Measurements from ENCODE around the gene CCSER1.
A peak's percentile ranks its signal among the peaks of the same experiment; 100 is the strongest.
"Not testable (repeated sequence)": the region's sequence is repeated elsewhere in the genome, so short reads cannot be mapped to it uniquely, and the experiment has no call there.

Gene CCSER1

DNA sequence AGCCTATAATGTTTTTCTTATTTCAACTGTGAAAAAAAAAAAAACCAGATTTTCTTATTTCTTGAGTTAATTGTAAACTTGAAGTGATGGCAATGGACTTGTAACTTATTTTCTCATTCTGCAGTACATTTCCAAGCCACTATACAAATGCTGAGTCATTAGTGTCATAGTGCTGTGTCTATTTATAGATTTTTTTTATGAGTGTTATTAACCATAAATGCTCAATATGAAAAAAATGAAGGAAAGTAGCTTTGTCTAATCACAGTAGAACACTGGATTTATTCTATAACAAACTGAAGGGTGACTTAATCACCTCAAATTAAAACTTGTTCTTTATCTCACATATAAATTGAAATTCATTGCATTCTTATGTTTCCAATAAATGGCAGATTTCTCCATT lies 718.6 kb downstream of the CCSER1 start:
- DNase-seq, result peak; percentile 32

- no peak for DNase-seq
Observed at GRCh38 chr4:90852237-90852636, 725.0 kb downstream of the CCSER1 start.

- DNase-seq, result no peak
Observed at GRCh38 chr4:90855111-90855510, 727.9 kb downstream of the CCSER1 start.

- DNase-seq, result no peak
Observed at GRCh38 chr4:90857081-90857820, 730.1 kb downstream of the CCSER1 start.

GRCh38 chr4:90875791-90876190 lies 748.6 kb downstream of the CCSER1 start:
- no peak for DNase-seq

- no peak for DNase-seq
Observed at GRCh38 chr4:90876296-90876695, 749.1 kb downstream of the CCSER1 start.

DNA sequence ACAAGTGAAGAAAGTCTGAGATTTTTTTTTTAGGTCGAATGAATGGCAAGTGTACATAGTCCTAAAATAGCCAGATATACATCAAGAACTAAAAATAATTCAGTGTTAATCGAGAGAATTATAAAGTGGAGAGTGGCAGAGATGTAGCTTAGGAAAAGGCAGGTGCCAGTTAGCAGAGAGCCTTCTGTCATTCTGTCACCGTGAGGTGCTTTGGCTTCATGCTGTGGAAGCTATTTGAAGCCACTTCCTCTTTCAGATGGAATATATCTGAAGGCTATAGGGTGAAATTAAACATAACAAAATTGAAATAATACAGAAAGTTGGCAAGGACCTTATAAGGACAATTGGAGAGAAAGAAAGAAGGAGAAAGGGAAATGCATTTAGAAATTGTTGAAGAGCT lies 756.3 kb downstream of the CCSER1 start:
- DNase-seq, result peak; percentile 9

- DNase-seq, result no peak
Observed at GRCh38 chr4:90888571-90888970, 761.4 kb downstream of the CCSER1 start.

DNA sequence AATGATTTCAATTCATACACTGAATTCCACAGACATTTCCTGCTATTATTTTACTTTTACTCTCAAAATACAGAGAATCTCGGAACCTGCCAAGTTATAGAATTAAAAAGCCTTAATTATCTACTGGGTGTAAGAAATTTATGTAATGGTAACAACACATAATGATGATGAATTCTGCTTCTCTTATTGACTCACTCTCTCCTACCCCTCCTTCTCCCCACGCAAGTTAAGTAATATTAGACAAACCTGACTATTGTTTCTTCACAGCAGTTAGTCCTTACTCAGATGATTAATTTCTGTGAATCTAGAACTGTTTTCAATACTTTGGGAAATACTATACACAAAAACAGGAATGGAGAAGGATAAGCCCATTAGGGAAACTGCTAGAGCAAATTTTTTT lies 762.0 kb downstream of the CCSER1 start:
- DNase-seq, result no peak

DNA sequence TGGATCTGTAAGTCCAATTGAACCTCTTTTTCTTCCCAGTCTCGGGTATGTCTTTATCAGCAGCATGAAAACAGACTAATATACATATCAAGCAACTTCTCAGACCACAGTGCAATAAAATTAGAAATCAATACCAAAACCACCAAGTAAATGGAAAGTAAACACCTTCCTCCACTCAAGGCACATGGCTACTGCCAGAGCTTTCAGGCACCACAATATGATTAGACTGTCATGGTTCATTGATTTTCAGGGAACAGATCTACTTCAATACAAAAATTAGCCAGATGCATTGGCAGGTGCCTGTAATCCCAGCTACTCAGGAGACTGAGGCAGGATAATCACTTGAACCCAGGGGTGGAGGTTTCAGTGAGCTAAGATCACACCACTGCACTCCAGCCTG lies 776.2 kb downstream of the CCSER1 start:
- not testable (repeated sequence) for DNase-seq

GRCh38 chr4:90904021-90904420 lies 776.8 kb downstream of the CCSER1 start:
- DNase-seq, result peak; percentile 14

DNA sequence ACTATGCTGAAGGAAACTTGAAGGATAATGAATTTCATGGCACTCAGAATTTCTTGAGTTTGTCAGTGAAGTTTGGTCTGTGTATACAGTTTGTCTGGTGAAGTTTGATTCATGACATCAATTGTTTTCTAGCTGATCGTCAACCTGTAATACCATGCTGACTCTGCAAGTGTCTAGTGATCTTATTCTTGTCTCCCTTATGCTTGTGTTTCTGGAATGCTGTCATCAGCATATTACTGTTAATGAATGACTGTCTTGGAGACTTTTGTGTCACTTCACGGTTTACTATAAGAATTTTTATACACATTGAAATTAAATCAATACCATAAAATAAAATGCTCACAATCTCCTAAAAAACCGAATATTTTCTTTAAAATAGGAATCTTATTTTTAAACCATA lies 779.0 kb downstream of the CCSER1 start:
- no peak for DNase-seq

- not testable (repeated sequence) for DNase-seq
Observed at GRCh38 chr4:90911724-90912434, 784.7 kb downstream of the CCSER1 start.

DNA sequence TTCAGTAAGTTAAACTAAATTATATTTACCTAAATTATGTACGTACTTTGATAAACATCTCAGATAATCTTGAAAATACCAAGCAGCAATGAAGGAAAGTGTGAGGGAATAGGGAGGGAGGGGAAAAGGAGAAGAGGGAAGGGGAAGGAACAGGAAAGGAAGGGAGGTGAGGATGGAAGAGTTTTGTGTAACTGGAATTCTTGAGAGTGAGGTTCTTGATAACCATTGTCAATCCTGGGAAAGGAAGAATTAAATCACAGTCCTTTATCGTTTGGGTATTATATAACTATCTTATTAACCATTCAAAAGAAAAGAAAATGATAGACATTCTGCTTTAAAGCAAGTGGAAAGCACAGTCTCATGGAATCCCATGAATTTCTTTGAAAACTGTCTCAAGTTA lies 795.0 kb downstream of the CCSER1 start:
- no peak for DNase-seq

DNA sequence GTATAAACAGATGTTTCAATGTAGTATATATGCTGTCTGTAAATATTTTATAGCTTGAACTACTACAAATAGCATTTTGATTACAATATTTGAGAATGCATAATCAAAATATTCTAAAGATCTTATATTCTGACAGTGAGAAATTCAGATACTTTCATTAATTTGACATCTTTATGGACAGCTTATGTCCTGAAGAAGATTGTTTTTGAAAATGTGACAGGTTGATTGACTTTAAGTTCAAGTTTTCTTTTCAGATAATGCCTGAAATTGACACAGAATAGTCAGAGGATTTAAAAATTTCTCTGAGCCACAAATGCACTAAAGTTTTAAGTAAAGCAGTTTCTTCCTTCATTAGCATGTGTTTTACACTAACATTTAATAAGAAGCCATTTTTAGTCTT lies 799.8 kb downstream of the CCSER1 start:
- DNase-seq, result no peak

DNA sequence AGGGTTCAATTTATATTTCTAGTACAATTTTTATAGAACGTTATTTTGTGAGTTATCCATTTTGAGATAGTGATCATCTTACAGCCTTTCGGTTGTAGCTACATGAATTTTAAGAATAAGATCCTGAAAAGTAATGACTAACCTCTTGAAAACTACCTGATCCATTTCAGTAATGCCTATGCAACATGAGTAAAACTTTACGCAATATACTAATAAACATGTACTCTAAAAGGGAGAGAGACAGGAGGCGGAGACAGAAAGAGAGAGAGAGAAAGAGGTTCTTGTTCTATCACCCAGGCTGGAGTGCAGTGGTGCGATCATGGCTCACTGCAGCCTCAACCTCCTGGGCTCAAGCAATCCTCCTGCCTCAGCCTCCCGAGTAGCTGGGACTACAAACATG lies 816.1 kb downstream of the CCSER1 start:
- no peak for DNase-seq

- no peak for DNase-seq
Observed at GRCh38 chr4:90946945-90947344, 819.8 kb downstream of the CCSER1 start.

- DNase-seq, result no peak
Observed at GRCh38 chr4:90950385-90950841, 823.2 kb downstream of the CCSER1 start.

DNA sequence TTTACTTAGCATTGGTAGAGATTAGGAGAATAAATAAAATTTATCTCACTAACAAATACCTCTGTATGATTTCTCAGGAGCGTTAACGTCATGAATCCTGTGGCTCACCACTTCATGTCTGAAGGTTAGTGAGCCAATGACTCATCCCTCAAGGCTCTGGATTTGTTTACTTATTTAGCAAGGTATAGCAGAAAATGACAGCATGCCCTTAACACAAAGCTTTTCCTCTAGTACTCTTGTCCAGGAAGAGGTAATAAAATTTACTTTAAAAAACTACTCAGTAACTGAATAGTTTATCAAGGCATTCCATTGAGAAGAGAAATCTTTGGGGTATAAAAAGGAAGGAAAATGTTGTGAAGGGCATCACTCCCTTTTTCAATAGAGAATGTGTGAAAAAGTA lies 823.8 kb downstream of the CCSER1 start:
- DNase-seq, result no peak

DNA sequence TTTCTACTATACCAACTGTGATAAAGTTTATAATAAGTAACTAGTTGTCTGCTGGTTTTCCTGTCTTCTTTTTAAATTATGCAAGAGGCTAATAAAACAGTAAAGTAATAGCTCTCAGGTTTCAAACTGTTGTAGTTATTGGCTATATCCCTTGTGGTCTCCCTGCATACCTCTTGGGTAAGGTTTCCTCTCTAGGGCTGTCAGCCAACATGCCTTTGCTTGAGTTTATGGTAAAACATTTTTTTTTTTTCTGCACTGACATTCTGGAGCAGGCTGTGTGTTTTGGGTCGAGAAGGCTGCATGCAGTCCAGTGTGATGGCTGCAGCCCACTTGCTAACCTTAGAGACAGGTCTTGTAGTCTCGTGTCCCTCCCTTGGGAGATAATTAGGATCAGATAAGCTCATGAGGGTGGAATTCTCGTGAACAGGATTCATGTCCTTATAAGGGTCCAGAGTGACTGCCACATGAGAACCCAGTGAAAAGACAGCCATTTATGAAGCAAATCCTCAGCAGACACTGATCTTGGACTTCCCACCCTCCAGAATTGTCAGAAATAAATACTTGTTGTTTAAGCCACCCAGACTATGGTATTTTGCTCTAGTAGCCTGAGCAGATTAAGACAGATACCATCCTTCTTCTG lies 831.2 kb downstream of the CCSER1 start:
- no peak for DNase-seq

- no peak for DNase-seq
Observed at GRCh38 chr4:90960433-90960832, 833.2 kb downstream of the CCSER1 start.

GRCh38 chr4:90960840-90961239 lies 833.6 kb downstream of the CCSER1 start:
- DNase-seq, result no peak

GRCh38 chr4:90970021-90970420 lies 842.8 kb downstream of the CCSER1 start:
- DNase-seq, result no peak

GRCh38 chr4:90977726-90978125 lies 850.5 kb downstream of the CCSER1 start:
- no peak for DNase-seq

Measured in hematopoietic multipotent progenitor cell treated with erythropoietin and hydrocortisone succinate and interleukin-3 and kit ligand, for 4 days (in vitro differentiated cells).